GM21529 (cell line): Measurements from ENCODE around the gene GALT.
A peak's percentile ranks its signal among the peaks of the same experiment; 100 is the strongest.

Experiments
- ATAC-seq: cut with Tn5 transposase; IDR thresholded peaks from one replicate; pipeline ENCODE4 v1.9.1; 2021; ENCODE audit not compliant: unreplicated experiment

Gene GALT

DNA sequence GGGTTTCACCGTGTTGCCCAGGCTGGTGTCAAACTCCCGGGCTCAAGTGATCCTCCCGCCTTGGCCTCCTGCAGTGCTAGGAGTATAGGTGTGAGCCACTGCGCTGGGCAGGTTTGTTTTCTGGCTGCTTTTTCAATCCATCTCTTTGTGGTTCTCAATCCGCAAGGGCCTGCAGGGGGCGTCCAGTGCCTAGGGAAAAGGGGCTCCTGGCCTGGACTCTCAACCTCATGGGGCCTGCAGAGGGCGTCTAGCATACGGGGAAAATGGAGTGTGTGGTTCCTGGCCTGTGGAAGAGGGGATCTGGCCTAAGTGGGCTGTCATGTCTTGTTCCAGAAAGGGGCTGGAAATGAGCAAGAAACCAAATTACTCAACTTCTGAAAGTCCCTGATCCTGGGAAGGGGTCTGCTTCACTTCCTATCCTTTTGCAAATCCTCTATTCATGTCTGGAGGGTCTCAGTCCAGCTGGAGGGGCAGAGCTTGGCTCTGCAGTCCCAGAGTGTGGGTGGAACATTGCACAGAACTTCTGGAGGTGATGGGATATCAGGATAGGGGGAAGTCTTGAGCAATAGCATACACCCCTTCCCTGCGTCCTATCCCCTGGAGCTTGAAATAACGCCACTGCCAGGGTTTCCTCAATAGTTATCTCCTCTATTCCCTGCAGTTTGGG is 28.7 kb downstream of the GALT start:
- peak; percentile 74 for ATAC-seq

DNA sequence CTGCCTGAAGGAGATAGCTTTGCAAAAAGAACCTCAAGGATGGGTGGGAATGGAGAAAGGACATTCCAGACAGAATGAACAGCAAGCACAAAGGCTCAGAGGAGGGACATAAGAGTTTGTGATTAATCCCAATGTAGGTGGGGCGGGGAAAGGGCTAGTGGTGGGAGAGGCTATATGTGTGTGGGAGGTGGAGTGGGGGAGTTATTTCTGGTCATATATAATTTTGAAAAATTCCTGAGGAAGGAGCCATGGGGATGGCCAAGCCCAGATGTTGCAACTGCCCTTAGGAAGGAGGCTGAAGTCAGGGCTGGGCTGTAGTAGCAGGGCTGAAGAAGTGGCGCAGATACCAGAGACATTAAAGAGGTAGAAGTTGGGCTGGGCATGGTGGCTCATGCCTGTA is 29.4 kb downstream of the GALT start:
- no peak for ATAC-seq

DNA sequence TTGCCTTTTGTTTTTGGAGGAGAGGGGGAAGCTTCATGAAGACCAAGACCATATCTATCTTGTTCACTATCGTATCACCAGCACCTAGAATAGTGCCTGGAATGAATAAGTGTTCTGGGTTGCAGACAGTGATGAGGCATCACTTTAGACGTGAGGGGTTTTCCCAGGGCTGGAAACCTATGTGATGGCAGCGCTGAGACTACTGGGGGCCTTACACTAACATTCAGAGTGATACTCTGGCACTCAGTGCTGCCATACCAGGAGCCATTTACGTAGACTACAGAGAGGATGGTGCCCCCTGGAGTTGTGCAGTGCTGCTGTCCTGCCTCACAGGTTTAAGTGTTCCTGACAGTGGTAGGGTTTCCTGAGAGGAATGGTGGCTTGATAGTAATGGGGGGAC is 37.7 kb downstream of the GALT start:
- ATAC-seq = no peak

DNA sequence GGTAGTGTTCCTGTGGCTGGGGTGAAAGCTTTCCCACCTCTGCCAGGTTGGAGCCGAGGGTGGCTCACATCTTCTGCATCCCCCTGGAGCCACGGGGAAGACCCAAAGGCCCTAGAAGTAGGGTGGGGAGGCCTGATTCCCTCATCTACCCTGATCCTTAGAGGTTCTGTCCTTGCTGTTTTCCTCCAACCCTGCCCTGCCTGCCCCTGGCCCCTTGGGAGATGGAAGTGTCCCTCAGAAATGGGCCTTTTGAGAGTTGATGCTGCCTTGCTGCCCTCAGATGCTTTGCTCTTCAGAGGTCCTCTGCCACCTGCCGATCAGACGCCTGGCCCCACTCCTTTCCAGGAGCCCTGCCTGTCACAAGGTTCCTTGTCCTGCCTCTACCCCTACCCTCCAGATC is 38.3 kb downstream of the GALT start:
- no peak for ATAC-seq

DNA sequence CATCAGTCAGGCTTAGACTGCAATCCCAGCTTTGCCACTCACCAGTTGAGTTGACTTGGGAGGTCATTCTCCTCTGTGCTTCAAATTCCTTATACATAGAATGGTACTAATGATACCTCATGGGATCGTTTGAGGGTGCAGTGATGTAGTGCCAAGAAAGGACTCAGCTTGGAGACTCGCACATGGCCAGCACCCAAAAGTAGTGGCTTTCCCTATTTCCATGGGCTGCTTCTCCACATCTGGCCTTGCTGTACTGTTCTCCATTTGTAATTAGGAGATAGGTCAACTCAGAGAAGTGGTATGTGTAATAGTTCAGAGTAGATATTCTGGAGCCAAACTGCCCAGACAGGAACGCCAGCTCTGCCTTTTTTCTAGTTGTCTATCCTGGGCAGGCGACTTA is 39.1 kb downstream of the GALT start:
- ATAC-seq = no peak

DNA sequence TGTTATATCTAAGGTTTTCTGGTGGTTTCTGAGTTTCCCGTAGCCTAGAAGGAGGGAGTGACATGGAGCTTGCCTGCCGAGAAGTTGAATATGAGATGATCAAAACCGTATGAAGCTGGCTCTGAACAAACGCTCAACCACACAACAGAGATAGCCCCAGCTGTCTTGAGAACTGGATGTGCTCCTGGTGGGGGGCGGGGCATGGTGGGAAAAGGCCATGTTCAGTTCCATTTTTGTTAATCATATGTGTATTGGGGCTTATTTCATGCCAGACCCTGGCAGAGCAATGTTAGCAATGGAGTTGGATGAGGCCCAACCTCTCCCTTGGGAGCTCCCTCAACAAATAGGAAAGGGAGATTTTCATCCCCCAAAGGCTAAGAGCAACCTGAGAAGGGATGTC is 39.8 kb downstream of the GALT start:
- ATAC-seq = no peak

DNA sequence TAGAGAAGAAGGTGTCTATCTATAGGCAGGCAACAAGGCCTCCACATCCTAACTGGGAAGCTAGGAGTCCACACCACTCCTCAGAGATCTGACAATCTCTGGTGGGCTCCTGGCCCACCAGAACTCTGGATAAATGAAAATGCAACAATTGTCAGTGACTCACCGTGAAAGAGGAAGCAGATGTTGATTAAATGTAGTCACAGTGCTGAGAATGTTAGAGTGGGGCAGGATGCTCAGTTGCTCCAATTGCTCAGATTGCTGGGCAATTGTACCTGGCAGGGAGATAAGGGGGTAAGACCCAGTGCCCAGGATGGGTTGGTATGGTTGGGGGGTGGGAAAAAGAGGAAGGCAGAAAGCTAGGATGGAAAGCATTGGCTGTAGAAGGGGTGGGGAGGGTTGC is 40.3 kb downstream of the GALT start:
- ATAC-seq = no peak

DNA sequence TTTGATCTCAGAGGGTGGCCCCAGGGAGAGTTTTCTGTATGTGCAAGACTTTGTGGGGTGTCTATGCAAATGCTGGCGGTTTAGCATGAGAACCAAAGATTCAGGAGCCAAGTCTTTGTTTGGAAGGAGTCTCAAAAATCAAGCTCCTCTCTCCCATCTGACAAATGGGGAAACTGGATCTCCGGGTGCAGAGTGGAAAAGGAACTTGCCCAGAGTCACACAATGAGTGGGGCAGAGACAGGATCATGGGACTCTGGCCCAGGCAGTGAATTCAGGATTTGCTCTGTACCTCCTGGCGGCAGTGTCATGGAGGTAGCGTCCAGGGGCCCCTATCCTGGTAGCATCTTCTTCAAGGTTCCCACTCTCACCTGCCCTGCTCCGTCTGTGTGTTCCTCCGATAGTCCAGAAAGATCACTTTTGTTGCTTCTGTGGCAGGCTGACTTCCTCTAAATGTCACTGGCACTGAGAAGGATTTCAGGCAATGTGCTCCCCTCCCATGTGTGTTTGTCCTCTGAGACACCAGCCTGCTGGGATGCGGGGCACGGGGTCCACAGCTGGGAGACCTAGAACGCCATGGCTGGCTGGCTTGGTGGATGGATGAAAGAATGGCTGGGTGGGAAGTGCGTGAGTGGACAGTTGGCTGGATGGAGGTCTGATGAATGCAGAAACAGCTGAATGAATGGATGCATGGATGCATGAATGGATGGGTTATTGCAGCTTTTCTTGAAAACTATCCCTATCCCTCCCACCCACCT is 41.0 kb downstream of the GALT start:
- ATAC-seq = no peak

DNA sequence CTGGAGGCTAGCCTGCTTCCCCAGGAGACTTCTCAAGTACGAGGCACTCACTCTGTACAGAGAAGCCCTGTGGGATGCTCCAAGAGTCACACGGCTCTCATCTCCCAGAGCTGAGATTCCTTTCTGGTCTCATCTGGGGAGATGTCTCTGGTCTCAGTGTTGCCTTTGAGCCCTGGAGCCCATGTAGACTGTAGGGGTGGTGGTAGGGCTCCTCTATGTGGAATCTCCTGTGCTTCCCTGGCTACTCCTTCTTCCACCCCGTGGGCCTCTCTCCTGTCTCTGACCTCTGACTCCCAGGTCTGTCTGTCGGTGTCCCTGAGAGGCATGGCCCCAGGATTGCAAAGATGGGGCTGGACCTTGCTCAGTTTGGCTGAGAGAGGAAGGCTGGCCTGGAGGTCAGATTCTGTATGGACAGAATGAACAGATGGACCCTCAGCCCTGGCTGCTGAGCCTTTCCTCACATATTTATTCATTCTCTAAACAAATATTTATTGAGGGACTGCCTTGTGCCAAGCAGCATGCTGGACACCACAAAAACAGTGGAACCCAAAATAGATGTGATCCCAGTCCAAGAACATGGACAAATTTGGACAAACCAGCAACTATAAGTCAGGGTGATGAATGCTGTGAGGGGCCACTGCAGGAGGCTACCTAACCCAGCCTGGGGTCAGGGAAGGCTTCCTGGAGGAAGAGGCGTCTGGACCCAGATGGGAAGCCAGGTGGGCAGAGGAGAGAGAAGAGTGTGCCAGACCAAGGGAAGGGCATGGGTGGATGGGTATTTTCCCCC is 42.0 kb downstream of the GALT start:
- ATAC-seq = no peak

DNA sequence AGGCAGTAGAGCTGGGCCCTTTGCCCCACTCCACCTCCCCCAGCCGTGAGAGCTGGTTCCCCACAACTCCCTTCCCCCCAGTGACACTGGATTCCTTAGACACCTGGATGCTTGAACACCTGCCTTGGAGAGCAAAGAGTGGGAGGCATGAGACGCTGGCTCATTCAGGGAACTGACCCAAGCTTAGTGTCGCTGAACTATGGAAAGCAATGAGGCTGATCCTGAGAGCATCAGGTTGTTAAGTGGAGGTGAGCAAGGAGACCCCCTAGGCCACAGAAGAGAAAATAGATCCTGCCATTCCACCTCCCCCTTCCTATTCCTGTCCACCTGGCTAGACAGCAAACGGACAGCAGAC is 42.6 kb downstream of the GALT start:
- ATAC-seq = no peak

DNA sequence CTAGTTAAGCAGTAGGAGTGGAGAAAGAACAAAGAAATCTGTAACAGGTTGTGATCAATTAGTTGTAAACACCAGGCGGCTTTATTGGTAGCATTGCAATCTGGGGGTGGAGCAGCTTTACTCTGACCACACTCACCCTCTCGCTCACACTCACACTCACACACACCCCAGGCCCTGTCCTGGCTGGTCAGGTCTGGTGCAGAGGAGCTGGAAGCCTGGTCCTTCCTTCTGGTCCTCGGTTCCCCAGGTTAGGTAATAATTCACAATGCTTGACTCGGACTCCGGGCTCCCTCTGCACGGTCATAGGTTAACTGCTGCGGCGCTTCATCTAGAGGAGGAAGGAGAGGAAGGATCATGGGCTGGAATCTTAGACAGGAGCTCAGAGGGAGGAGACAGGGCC is 43.0 kb downstream of the GALT start:
- no peak for ATAC-seq

DNA sequence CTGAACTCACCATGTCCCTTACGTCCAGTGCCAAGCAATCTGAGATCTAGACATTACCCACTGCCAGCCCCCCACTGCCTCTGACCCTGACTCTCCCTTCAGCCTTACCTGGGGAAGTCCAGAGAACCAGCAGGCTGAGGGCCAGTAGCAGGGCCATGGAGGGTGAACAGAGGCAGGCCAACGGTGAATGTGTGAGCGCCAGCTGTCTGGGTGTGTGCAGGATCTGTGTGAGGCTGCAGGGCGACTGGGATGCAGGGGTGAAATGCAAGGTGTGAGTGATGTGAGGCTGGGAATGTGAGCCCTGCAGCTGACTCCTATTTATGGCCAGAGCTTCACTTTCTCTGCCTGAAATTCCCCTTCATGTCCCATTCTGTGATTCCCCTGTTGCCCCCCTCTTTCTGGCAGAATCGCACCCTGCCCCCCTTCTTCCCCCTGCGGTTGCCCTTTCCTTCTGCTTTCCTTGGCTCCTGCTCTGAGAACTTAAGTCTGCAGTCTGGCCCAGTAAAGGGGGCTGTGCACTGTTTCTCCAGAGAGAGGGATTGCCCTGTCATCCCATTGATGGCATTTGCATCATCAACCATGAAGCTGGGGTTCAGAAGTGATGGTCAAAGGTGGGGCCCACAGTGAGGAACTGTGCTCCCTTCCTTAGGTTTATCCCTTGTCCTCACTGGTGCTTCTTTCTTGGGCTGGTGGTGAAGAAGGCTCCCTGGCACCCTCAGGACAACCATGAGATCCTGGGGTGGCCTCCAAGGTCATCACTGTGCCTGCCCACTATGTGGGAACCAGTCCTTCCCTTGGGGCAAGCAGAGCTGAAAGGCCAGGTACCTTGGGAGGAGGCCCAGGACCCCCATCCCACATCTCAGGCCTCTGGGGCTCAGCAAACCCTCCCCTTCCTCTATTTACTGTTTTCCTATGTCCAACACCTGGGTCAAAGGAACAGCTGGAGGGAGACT is 44.8 kb downstream of the GALT start, which contains the start of gene CCL19:
CCL19 (minus strand) TSS at position 294 of the 953 bp plus-strand sequence; CDS start at position 157, 137 bp downstream.
- ATAC-seq = no peak

DNA sequence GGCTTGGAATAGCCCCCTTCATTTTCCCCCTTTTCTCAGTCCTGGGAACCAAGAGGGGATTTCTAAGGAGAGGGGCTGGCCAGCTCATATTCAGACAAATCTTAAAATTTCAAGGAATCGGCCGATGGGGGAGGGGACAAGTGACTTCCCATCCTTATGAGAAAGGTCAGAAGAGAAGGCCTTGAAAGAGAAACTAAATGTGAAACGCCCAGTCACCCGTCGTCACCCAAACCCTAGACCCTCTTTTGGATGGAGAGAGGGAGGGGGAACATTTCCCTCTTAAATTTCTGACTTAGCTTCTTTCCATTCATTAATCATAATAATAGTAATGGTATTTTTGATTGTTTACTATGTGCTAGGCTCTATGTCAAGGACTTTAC is 45.5 kb downstream of the GALT start:
- no peak for ATAC-seq

DNA sequence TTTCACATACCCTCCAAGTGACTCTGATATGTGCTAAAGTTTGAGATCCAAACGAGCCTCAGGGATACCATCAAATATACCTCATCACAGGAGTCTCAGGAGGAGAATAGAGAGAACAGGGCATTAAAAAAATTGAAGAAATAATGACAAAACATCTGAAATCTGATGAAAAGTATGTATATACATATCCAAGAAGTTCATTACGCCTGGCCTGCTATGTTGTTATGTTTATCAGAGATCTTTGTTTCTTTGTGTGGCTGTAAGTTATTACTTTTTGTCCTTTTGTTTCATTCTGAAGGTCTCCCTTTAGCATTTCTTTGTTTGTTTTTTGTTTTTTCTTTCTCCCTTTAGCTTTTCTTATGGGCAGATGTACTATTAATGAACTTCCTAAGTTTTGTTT is 47.1 kb downstream of the GALT start:
- ATAC-seq = no peak

DNA sequence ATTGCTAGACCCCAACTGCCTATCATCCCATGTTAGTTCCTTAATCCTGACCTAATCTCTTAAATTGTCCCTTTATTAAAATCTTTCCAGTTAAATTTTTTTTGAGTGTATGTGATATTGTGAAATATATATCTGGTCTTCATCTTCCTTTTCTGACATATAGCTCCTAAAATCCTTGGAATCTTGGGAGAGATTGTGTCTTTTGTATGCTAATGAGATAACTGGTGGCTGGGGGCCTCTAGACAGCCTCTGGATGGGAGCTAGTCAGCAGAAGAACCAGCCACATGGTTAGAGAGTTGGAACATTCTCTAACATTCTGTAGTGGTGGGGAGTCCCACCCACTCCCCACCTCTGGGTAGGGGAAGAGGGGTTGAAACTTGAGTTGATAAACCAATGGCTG is 48.3 kb downstream of the GALT start:
- no peak for ATAC-seq
